ENCODE results near the gene UBA52. TPM values are rescaled to one million over a fixed set of nuclear protein-coding genes. Genes with fewer than 3 reads are reported as not detected.

Gene UBA52
- total and polyA plus RNA-seq, 10 of the 15 experiments (the other 5 are each of a cell fraction or from before 2014, with no cell fraction given): 1,131 to 2,392 (median 1,645) TPM

DNA sequence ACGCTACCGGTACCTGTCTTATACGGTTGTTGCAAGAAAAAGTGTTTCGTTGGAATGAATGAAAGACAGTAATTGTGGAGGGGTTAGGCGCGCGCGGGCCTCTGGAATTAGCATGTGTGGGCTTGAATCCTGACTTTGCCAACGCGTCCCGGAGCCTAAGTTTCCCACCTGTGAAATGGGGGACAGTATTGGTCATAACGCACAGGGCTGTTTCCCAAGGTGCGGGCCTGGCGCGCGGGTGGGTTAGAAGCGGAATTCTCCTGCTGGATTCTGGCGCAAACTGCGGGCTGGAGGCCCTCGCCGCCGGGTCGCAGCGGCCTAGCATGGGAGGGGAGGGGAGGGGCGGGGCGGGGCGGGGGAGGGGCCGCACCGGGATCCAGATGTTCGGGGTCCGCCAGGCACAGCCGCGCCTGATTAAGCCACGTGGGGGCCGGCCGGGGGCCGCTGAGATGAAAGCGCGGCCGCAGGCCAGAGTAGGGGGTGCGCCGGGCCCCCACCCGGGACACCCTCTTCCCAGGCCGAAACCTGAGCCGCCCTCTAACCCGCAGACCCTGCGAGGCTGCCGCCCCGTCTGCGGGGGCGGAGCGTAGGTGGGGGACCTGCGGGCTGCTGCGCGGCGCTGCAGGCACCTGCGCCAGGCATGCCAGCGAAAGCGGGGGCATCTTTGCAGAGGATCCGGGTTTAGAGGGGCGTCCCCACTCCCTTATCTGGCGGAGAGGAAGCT lies 39.8 kb downstream of the UBA52 start:
- Histone ChIP-seq H3K4me3 (no peak overlapping the region), H4K20me1 (ENCODE audit: control insufficient read depth, insufficient read depth) (peaks cover 2% of the 10 kb centered on the region; the same call in 1 of the 2 replicates), H3K4me2 (ENCODE audit: control insufficient read depth, insufficient read depth) (no peak overlapping the region), H3K27me3 (replicated peaks in 1 of 2; ENCODE audit: control insufficient read depth in 2 of 2, insufficient read depth in 2 of 2, low read length in 1 of 2) (peaks cover 25 to 27% of the 10 kb centered on the region in 2 experiments), H3K4me1 (ENCODE audit: control insufficient read depth, insufficient read depth, low read length) (no peaks in the 10 kb centered on the region), H3K27ac (ENCODE audit: control insufficient read depth, insufficient read depth) (no peak overlapping the region), H2AFZ (ENCODE audit: control insufficient read depth, low read depth, low read length) (no peak overlapping the region), H3K36me3 (ENCODE audit: control insufficient read depth in 2 of 2, insufficient read depth in 2 of 2, low read length in 1 of 2) (no peaks in the 10 kb centered on the region), H3K79me2 (ENCODE audit: control insufficient read depth, insufficient read depth, low read length) (no peaks in the 10 kb centered on the region), H3K9ac (ENCODE audit: control insufficient read depth, insufficient read depth, low read length) (no peak overlapping the region), H3K9me3 (replicated peaks; ENCODE audit: control insufficient read depth, insufficient read depth, low read length) (no peaks in the 10 kb centered on the region)
- no peak for FAIRE-seq
- 8% methylated on average over 32 of the region's 62 CpGs for WGBS (ENCODE audit: insufficient coverage, insufficient replicate concordance, low lambda C conversion rate, missing lambda C conversion rate)
- no TSS peak for BruUV-seq (replicated peaks)
- in situ Hi-C loops (cut with MboI) (no loop called here), intact Hi-C loops (cut with micrococcal nuclease; ENCODE audit: unreplicated experiment) (no loop called here)
- SMC1A ChIA-PET (ENCODE audit: uncharacterized antibody, unreplicated experiment): no interaction called here
- DNase-seq (ENCODE audit: low read depth, low spot score): no peak
- RAD21 ChIA-PET (ENCODE audit: unreplicated experiment): no interaction called here
- TF ChIP-seq CBFB (IDR thresholded peaks at IDR 0.05; ENCODE audit: low read depth) (no peak), KAT2A (conservative IDR thresholded peaks at IDR 0.05; ENCODE audit: control insufficient read depth, low read depth, low read length) (no peak), EGR1 (IDR thresholded peaks at IDR 0.05; ENCODE audit: borderline replicate concordance in 1 of 2, low read depth in 2 of 2, low read length in 2 of 2) (peak in 1 of 2 experiments; percentile 60; a peak in 2 of 3 replicates), SUZ12 (IDR thresholded peaks at IDR 0.05; ENCODE audit: unreplicated experiment) (peak; percentile 5)
- CTCF ChIA-PET: no interaction called here
- POLR2A ChIA-PET: no interaction called here
- ATAC-seq: no peak

DNA sequence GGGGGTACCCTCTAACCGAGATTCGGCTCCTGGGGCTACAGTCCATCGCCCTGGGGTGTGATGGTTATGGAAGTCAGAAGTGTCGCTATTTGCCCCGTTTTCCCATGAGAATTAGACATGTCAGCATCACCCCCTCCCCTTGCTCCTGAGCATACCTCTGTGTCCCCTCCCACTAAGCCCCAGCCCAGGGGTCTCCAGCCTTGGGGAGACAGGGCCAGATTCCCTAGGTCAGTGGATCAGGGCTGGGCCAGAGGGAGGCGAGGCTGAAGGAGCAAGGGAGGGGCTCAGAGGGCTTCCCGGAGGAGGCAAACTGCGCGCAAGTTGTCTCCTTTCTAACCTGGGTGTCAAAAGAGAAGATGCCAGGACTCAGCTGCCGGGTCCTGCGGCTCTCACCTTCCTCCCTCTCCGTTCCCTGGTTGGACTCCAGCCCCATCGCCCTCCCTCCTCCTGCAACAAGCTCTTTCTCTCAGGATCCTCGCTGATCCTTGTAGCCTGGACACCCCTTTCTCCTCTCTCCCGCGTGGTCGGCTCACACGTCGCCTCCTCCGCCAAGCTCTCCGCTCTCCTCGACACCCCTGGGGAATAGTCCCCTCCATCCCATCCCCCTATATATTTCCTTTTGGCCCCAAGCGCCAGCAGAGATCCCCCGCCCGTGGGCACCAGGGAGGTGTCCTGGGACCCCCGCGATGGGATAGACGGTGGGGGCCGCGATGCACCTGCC lies 40.6 kb downstream of the UBA52 start:
- H3K79me2 ChIP-seq (ENCODE audit: control insufficient read depth, insufficient read depth, low read length): no peaks in the 10 kb centered on the region
- H3K9ac ChIP-seq (ENCODE audit: control insufficient read depth, insufficient read depth, low read length): no peak overlapping the region
- H3K4me3 ChIP-seq: no peak overlapping the region
- WGBS (ENCODE audit: insufficient coverage, insufficient replicate concordance, low lambda C conversion rate, missing lambda C conversion rate): 7% methylated on average over 27 of the region's 30 CpGs
- FAIRE-seq (no peak), ATAC-seq (no peak), DNase-seq (ENCODE audit: low read depth, low spot score) (no peak)
- no peak overlapping the region for H3K27ac ChIP-seq (ENCODE audit: control insufficient read depth, insufficient read depth)
- peaks cover 25 to 27% of the 10 kb centered on the region in 2 experiments for H3K27me3 ChIP-seq (replicated peaks in 1 of 2; ENCODE audit: control insufficient read depth in 2 of 2, insufficient read depth in 2 of 2, low read length in 1 of 2)
- no peak overlapping the region for H3K4me2 ChIP-seq (ENCODE audit: control insufficient read depth, insufficient read depth)
- H3K36me3 ChIP-seq (ENCODE audit: control insufficient read depth in 2 of 2, insufficient read depth in 2 of 2, low read length in 1 of 2): no peaks in the 10 kb centered on the region
- ChIA-PET CTCF (no interaction called here), SMC1A (ENCODE audit: uncharacterized antibody, unreplicated experiment) (interaction anchor here (0.6 kb wide), 1 partner anchor 127 kb away, joined by 3 read pairs; no protein-coding TSS in a partner anchor), POLR2A (no interaction called here), RAD21 (ENCODE audit: unreplicated experiment) (no interaction called here)
- no peaks in the 10 kb centered on the region for H3K9me3 ChIP-seq (replicated peaks; ENCODE audit: control insufficient read depth, insufficient read depth, low read length)
- no peaks in the 10 kb centered on the region for H3K4me1 ChIP-seq (ENCODE audit: control insufficient read depth, insufficient read depth, low read length)
- in situ Hi-C loops (cut with MboI): no loop called here
- no peak overlapping the region for H2AFZ ChIP-seq (ENCODE audit: control insufficient read depth, low read depth, low read length)
- intact Hi-C loops (cut with micrococcal nuclease; ENCODE audit: unreplicated experiment): no loop called here
- no TSS peak for BruUV-seq (replicated peaks)
- TF ChIP-seq RFX5 (IDR thresholded peaks at IDR 0.05; ENCODE audit: low read depth, low read length) (no peak), RAD21 (IDR thresholded peaks at IDR 0.05; ENCODE audit: insufficient read depth, low read depth, low read length) (no peak), RCOR1 (conservative IDR thresholded peaks at IDR 0.05; ENCODE audit: low read depth, low read length) (no peak)
- TF ChIP-seq, protein P1, sequence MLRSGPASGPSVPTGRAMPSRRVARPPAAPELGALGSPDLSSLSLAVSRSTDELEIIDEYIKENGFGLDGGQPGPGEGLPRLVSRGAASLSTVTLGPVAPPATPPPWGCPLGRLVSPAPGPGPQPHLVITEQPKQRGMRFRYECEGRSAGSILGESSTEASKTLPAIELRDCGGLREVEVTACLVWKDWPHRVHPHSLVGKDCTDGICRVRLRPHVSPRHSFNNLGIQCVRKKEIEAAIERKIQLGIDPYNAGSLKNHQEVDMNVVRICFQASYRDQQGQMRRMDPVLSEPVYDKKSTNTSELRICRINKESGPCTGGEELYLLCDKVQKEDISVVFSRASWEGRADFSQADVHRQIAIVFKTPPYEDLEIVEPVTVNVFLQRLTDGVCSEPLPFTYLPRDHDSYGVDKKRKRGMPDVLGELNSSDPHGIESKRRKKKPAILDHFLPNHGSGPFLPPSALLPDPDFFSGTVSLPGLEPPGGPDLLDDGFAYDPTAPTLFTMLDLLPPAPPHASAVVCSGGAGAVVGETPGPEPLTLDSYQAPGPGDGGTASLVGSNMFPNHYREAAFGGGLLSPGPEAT (IDR thresholded peaks at IDR 0.05; ENCODE audit: low read depth): no peak
- H4K20me1 ChIP-seq (ENCODE audit: control insufficient read depth, insufficient read depth): peaks cover 2% of the 10 kb centered on the region; the same call in 1 of the 2 replicates
